Fibroblast of peridontal ligament (primary cell): ENCODE measurements around the gene VPS13C.
A peak's percentile ranks its signal among the peaks of the same experiment; 100 is the strongest.

Source experiments
- DNase-seq: peaks from one replicate; pipeline ENCODE4 v3.0.0-alpha.2; 2010; ENCODE audit errors: extremely low read depth

Gene VPS13C

GRCh38 chr15:61853195-61853594 lies 207.1 kb downstream of the VPS13C start:
- DNase-seq = no peak

- DNase-seq = no peak
These were observed 208.3 kb downstream of the VPS13C start for GRCh38 chr15:61851955-61852354.

- no peak for DNase-seq
These were observed 210.8 kb downstream of the VPS13C start for GRCh38 chr15:61849447-61849846.

GRCh38 chr15:61841466-61841865 lies 218.8 kb downstream of the VPS13C start:
- no peak for DNase-seq

- DNase-seq = no peak
These were observed 220.2 kb downstream of the VPS13C start for GRCh38 chr15:61840090-61840489.

DNA sequence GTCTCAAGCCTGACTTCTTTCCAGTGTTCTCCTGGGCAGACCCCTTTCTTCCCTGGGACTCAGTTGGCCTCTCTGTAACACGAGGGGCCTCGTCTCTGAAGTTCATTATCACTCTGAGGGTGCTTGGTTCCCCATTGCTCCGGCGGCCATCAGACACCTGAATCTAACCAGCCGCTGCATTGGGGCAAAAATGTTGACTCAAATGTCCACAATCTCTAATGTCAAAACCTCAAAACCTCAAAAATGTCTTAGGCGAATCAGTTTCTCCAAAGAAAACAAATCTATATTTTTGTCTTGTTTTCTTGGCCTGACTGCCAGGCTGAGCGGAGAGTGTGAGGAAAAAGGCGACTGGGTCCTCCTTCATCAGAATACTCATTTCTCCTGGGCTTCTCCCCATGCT lies 220.7 kb downstream of the VPS13C start:
- DNase-seq = peak; percentile 45

GRCh38 chr15:61835496-61836106 lies 224.6 kb downstream of the VPS13C start:
- peak; percentile 77 for DNase-seq

DNA sequence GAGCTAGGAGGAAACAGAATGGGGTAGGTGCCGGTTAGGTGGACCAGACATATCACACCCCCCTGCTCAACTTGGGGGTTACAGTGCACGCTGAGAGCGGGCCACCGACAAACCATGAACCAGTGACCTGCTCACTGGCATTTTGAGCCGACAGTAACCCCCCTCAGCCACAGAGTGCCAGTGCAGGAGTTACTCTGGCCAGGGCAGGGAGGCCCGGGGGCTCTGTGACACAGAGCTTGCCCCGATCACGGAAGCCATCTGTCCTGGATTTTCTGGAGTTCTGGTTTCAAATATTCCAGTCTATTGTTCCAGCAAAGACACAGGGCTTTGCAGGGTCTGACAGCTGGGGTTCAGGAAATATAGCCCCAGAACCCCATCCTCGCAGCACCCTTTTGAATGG lies 225.2 kb downstream of the VPS13C start:
- no peak for DNase-seq

DNA sequence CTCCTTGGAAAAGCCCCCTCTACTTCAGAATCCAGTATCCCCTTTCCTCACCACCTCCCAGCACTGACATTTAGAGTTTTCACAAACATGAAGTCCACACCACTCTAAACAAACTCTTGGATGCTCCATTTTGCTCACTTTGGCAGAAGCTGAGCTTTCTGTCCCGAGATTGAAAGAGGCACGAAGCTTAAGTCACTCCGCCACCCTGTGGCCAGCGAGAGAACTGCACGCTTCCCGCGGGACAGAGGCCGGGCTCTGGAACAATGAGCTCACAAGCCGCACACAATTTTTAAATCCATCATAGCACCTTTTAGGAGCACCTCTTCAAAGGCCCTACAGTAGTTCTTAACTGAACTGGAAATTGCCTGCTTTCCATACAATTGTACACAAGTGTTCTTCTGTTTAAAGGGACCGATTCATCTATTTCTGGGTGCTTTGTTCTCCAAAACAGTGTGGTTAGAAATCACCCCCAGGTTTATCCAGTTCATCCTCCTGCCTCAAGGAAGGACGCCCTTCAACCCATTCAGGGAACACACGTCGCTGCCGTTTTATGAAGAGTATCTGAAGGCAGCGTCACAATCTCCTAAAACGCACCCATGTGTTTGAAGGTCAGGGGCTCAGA lies 226.1 kb downstream of the VPS13C start:
- peak; percentile 83 for DNase-seq

DNA sequence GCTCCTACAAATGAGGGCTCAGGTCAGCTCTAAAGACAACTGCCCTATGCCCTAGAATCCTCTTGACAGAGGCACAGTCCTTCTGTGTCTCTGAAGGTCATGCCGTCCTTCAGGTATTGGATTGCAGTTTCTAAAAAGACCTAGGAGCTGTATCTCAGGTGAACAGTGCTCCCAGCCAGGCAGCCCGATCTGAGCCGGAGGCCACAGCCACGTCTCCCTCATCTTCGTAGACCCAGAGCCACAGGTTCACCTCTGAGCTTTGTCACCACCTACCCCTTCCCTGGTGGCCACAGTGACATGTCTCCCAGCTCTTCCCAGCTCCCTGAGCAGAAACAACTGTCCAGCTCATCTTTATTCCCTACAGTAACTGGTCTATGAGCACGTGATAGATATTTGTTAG lies 228.0 kb downstream of the VPS13C start:
- DNase-seq = no peak

DNA sequence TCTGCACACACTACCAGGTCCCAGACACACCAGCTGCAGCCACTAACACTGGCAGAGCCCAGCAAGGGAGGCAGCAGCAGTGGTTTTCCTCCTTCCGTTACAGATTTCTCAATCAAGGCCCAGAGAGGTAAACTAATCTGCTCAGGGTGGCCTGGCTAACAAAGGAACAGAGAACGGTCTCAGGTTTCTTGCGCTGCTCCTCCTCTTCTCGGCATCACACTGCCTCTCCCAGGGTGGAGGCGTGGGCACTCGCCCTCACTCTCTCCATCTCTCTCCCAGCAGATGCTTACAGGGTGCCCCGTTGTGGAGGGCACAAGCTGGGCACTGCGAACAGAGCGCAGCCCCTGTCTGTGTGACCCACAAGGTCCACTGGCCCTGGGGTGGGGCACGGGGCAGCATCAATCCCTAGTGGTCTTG lies 228.7 kb downstream of the VPS13C start:
- no peak for DNase-seq

DNA sequence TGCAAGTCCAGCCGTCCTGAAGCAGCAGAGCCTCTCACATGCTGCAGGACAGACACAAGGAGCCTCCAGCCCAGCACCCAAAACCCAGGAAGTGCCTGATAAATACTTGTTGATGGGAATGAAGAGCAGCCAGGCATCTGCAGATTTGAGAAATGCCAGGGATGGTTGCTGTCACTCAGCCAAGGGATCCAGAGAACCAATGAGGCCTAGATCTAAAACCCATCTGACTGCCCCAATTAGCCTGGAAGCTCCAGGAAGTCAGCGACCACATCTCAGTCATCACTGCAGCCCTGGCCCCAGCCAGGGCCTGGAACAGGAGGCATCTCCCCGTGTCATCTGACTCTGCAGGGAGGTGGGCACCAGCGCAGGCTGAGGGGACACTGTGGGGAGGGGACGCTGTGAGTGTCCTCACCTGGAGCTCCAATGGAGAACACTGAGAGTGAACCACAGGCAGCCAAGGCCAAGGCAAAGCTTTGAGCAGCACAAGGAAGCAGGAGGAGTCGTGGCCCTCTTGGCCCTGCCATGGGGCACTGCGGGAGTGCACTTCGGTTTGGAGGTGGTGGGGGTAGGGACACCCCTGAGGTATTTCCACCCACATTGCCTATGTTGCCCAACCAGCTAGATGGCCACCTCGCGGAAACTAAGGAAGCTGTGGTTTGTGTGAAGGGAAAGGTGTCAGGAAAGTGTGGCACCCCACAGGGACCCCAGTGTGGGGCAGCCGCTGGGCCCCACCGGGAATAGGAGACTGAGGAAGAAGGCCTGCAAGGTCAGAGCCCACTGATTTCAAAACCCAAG lies 229.5 kb downstream of the VPS13C start:
- no peak for DNase-seq

DNA sequence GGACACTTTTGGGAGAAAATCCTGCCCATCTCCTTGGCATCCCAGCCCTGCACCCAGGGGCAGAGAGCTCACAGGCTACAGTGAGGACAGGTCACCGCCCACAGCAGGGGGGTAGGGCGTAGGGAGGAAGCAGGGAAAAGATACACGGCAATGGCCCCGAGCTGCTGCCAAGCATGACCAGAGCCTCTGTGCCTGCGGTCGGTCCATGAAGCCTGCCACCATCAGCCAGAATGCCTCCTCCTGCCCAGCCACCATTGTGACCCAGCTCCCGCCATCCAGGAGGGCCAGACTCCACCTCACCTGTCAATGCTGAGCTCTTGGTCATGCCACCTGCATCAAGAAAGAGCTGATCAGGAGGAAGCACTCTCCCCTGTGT lies 230.7 kb downstream of the VPS13C start:
- DNase-seq = no peak

DNA sequence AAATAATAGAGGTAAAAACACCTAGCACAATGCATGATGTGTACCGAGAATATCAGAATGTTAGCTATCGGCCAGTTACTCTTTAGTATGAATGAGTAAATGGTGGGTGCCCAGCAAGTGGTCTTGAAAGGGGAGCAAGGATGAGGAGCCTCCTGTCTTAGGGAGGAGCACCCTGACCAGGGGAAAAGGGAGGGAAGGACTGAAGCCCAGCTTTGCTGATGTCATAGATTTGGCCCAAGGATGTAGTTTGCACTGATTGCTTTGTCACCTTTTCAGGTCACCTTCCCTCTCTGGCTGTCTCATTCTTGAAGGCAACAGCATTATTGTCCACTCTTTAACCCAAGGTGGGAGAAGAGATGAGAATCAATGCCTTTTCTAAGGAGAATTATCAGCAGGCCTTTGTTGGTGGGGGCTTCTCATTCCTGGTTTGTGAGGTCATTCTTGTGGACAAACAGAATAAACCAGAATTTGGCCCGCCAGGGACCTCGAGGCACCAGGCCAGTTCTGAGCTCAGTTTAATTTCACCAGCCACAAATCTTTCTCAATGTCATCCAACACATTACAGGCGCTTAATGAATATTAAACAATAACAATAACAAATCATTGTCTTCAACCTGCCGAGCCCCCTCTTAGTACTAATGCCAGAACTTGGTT lies 231.3 kb downstream of the VPS13C start:
- DNase-seq = no peak

GRCh38 chr15:61828008-61828407 lies 232.2 kb downstream of the VPS13C start:
- DNase-seq = no peak

DNA sequence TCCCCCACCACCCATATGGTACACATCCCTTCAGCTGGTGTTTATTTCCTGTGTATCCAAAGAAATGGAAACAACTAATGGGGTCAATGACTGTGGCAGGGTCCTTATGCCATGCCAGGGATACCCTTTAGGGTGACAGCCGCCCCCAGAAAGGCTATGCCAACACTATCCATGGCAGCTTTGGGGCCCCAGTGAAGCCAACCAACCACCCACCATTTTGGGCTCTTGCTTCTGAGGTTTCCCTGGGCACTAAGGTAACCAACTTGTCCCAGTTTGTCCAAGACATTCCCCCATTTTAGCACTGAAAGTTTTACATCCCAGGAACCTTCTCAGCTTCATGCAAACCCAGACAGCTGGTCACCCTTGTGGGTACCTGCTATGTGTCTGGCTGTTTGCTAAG lies 233.1 kb downstream of the VPS13C start:
- no peak for DNase-seq

DNA sequence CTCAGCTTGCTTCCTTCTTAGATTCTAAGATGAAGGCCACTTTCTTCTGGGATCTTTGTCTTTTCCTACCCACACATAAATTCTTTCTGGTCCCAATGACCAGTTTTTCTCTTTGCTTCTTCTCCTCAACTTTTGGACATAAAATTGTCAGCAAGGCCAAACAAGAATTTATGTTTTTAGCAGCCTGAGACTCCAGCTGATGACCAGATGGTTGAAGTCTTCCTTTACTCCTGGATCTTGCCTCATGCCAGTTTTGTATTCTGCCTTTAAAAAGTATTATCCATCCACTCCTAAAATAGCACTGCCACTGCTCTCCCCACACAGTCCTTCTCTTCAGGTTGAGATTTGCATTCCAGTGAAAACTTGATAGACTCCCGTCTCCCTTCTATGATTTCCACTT lies 236.0 kb downstream of the VPS13C start:
- no peak for DNase-seq

DNA sequence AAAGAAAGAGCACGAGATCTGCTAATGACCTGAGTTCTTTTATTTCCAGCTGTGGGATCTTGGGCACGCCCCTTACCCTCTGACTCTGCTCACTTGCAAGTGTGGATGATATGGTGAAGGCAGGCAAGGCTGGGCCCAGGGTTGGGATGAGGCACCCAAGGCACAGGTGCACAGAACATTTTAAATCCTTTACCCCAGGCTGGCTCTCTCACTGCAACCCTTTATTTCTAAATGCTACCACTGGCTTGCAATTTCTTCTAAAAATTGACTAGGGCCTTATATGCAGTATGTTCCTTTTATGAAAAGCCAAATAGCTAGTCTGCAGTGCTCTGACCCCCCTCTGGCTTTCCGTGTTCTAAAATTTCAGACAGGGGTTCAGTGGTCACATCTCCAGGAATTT lies 237.7 kb downstream of the VPS13C start:
- DNase-seq = no peak

GRCh38 chr15:61820951-61821350 lies 239.3 kb downstream of the VPS13C start:
- DNase-seq = no peak

DNA sequence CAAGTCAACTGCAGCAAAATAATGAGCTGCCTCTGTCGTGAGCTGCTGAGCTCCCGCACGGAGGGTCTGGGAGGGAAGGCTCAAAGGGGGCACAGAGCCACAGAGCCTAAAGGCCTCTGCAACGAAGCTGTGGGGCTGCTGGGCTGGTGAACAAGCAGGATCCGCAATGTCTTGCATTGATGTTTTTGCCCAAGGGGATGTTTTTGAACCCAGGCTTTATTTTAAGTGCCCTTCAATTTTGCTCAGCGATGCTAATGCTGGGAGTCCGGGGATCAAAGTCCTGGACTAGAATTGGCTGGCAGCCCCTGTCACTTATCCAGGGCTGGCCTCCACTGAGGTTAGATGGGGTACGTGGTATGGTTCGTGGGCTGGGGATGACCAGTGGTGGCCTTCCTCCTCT lies 240.0 kb downstream of the VPS13C start:
- no peak for DNase-seq

GRCh38 chr15:61819386-61819785 lies 240.9 kb downstream of the VPS13C start:
- no peak for DNase-seq

DNA sequence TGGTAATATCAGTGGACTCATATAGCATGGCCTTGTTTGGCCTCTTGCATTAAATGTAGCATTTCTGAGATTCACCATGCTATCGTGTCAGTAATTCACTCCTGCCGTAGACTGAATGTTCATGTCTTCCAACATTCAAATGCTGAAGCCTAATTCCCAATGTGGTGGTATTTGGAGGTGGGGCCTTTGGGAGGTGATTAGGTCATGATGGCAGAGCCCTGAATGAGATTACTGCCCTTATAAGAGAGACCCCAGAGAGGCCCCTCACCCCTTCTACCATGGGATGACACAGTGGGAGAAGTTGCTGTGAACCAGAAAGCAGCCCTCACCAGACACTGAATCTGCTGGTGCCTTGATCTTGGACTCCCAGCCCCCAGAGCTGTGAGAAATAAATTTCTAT lies 241.4 kb downstream of the VPS13C start:
- no peak for DNase-seq

GRCh38 chr15:61816856-61817255 lies 243.4 kb downstream of the VPS13C start:
- no peak for DNase-seq
